ENCODE data around the gene NRARP. TPM values are rescaled to one million over a fixed set of nuclear protein-coding genes. Genes with fewer than 3 reads are reported as not detected.

Gene NRARP
- total RNA-seq, 1 experiment from 2014 or later, result 16.9 TPM

- H3K27ac ChIP-seq (ENCODE audit: low read length), result peak overlapping the region; percentile 25; the same call in 1 of the 2 replicates
- no peaks in the 10 kb centered on the region for H3K9me3 ChIP-seq (ENCODE audit: control insufficient read depth, insufficient read depth, low read depth, low read length)
- intact Hi-C loops (cut with micrococcal nuclease; ENCODE audit: unreplicated experiment), result no loop called here
- no peaks in the 10 kb centered on the region for H3K36me3 ChIP-seq (ENCODE audit: control insufficient read depth, insufficient read depth, low read length)
- ATAC-seq (peak; percentile 23), DNase-seq (ENCODE audit: low read depth, low spot score) (no peak)
- H3K4me3 ChIP-seq (ENCODE audit: low read depth in 2 of 2, low read length in 2 of 2), result peak overlapping the region; percentile 54 to 74
- peaks cover 65% of the 10 kb centered on the region for H3K4me1 ChIP-seq (ENCODE audit: control insufficient read depth, insufficient read depth, low read length)
- in situ Hi-C loops (cut with HindIII; ENCODE audit: low pct_unique_long_range_greater_than_20kb, low sequenced_read_pairs), result no loop called here
- CTCF ChIA-PET, result interaction anchor here (1.2 to 2.0 kb wide), 2 partner anchors 14 to 107 kb away, joined by 4 to 7 read pairs; no protein-coding TSS in a partner anchor
- no peaks in the 10 kb centered on the region for H3K27me3 ChIP-seq (ENCODE audit: control insufficient read depth, insufficient read depth, low read length)
- peak; percentile 58; the same call in 1 of the 2 replicates for TF ChIP-seq SIN3A (IDR thresholded peaks at IDR 0.05; ENCODE audit: borderline replicate concordance, insufficient read depth, low read depth, low read length)
- TF ChIP-seq CTCF (IDR thresholded peaks at IDR 0.05), result peak; percentile 81
- TF ChIP-seq POLR2AphosphoS5 (IDR thresholded peaks at IDR 0.05; ENCODE audit: low read depth, low read length), result peak; percentile 30; the same call in 1 of the 2 replicates
- TF ChIP-seq TCF7L2 (IDR thresholded peaks at IDR 0.05; ENCODE audit: low read depth, low read length), result peak; percentile 44; the same call in 1 of the 2 replicates
- no peak for TF ChIP-seq REST (IDR thresholded peaks at IDR 0.05; ENCODE audit: insufficient read depth in 1 of 2, low read depth in 2 of 2, low read length in 1 of 2)
- BruUV-seq (replicated peaks), result no TSS peak
- POLR2A ChIA-PET, result interaction anchor here (0.7 kb wide), 1 partner anchor 266 kb away, joined by 3 read pairs; no protein-coding TSS in a partner anchor
Observed at GRCh38 chr9:137301081-137301947, 757 bp downstream of the NRARP start.

GRCh38 chr9:137300567-137301080 lies 1.4 kb downstream of the NRARP start:
- no peaks in the 10 kb centered on the region for H3K9me3 ChIP-seq (ENCODE audit: control insufficient read depth, insufficient read depth, low read depth, low read length)
- in situ Hi-C loops (cut with HindIII; ENCODE audit: low pct_unique_long_range_greater_than_20kb, low sequenced_read_pairs), result no loop called here
- no peak for TF ChIP-seq POLR2AphosphoS5 (IDR thresholded peaks at IDR 0.05; ENCODE audit: low read depth, low read length)
- CTCF ChIA-PET, result interaction anchor here (2.0 kb wide), 1 partner anchor 14 kb away, joined by 7 read pairs; no protein-coding TSS in a partner anchor
- no TSS peak for BruUV-seq (replicated peaks)
- no peak for DNase-seq (ENCODE audit: low read depth, low spot score)
- peak overlapping the region; percentile 87; the same call in 1 of the 2 replicates for H3K27ac ChIP-seq (ENCODE audit: low read length)
- H3K36me3 ChIP-seq (ENCODE audit: control insufficient read depth, insufficient read depth, low read length), result no peaks in the 10 kb centered on the region
- H3K27me3 ChIP-seq (ENCODE audit: control insufficient read depth, insufficient read depth, low read length), result no peaks in the 10 kb centered on the region
- ATAC-seq, result no peak
- H3K4me3 ChIP-seq (ENCODE audit: low read depth in 2 of 2, low read length in 2 of 2), result peak overlapping the region; percentile 54 to 74
- POLR2A ChIA-PET, result no interaction called here
- H3K4me1 ChIP-seq (ENCODE audit: control insufficient read depth, insufficient read depth, low read length), result peaks cover 58% of the 10 kb centered on the region
- intact Hi-C loops (cut with micrococcal nuclease; ENCODE audit: unreplicated experiment), result no loop called here
